Activated effector memory CD4-positive, alpha-beta T cell treated with Interleukin-2 at 50 U/mL for 16 hours (primary cell): Measurements from ENCODE around the gene SPOCK2.
"Not testable (repeated sequence)": the region's sequence is repeated elsewhere in the genome, so short reads cannot be mapped to it uniquely, and the experiment has no call there.

ENCODE experiments used
- DNase-seq: peaks from one replicate; pipeline ENCODE4 v3.0.0-alpha.2; 2020

Gene SPOCK2, protein sequence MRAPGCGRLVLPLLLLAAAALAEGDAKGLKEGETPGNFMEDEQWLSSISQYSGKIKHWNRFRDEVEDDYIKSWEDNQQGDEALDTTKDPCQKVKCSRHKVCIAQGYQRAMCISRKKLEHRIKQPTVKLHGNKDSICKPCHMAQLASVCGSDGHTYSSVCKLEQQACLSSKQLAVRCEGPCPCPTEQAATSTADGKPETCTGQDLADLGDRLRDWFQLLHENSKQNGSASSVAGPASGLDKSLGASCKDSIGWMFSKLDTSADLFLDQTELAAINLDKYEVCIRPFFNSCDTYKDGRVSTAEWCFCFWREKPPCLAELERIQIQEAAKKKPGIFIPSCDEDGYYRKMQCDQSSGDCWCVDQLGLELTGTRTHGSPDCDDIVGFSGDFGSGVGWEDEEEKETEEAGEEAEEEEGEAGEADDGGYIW

DNA sequence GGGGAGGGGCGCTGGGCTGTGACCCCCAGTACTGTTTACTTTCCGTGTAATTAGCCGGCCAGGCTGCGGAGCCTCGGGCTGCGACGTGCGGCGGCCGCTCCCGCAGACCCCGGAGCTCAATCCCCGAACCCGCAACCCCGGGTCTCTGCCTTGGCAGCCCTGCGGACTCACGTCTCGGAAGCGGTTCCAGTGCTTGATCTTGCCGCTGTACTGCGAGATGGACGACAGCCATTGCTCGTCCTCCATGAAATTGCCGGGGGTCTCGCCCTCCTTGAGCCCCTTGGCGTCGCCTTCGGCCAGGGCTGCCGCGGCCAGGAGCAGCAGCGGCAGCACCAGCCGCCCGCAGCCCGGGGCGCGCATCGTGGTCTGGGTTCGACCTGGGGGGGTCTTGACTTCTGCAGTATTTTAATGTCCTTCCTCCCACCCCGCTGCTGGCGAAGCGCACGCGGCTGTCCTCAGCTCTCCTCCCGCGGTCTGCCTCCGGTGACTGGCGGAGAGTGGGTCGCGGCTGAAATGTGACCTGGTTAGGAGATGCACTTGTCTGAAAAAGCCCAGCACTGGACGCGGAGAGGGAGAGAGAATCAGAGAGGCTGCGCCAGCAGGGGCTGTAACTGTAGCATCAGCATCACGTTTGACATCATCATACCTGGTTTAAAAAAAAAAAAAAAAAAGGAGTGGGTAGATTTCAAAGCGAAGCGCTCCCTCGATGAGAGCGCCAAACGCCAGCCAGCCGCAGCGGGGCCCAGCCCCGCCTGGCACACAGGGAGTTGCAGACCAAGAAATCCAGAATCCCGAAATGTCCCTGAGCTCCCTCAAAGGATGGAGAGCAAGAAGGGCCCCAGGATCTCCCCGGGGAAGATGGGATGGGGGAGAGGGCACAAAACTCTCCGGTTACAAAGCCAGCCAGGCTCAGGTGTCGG is at the start of gene SPOCK2:
Gene SPOCK2 (minus strand): TSS at position 583 of the 920 bp plus-strand sequence. CDS start 223 bp downstream, at position 360.
- peak; percentile 60 for DNase-seq

GRCh38 chr10:72137583-72137982 is 49.2 kb upstream of the SPOCK2 start:
- no peak for DNase-seq

GRCh38 chr10:72136225-72136624 is 47.9 kb upstream of the SPOCK2 start:
- DNase-seq, result not testable (repeated sequence)

DNA sequence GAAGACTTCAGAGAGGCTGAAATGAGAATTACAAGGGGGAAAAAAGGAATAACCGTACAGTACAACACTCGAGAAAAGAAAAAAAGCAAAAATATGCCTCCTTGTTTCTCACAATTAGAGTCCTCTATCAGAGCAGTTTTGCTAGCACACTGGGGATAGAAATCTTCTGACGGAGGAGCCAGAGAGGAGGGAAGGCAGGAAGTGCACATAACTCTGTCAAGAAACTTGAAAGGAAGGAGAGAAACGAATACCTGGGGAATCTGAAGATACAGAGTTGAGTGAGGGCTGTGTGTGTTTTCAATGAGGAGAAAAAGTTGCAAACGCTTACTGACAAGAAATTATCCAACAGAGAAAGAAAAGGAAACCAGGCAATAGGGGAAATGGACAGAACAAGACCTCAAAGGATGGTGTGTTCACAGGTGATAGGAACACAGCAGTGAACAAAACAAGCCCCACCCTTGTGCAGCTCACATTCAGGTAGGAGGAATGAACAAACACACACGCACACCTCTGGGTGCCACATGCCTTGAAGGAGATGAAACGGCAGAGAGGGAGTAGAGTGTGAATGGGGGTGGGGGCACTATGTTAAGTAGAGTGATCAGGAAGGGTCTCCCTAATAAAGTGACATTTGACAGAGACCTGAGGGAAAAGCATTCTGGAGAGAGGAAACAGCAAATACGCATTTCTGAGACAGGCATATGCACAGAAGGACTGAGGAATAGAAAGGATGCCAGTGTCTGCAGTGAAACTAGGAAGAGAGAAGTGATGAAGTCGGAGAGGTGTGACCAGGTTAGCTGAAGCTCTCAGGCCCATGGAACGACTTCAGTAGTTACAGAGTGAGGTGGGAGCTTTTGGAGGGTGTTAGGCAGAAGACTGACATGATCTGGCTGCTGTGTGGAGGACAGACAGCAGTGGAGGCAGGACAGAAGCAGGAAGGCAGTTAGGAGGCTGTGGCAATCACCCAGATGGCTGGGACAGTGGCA is 46.7 kb upstream of the SPOCK2 start:
- DNase-seq, result no peak

DNA sequence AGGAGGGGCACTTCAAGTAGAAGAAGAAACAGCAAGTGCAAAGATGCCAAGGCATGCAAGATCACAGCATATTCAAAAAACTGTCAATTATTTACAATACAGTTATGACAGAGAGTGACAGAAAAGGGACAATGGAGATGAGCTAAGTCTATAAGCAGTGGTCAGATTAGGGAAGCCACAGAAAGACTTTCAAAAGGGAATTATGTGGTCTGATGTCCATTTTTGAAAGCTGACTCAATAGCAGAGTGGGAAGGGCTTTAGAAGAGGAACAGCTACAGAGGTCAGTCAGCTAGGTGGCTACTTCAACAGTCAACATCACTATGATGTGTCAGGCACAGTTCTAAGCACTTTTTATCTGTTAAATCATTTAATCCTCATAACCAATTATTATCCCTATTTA is 45.2 kb upstream of the SPOCK2 start:
- DNase-seq, result no peak

- no peak for DNase-seq
Observed at GRCh38 chr10:72132854-72133253, 44.5 kb upstream of the SPOCK2 start.

- no peak for DNase-seq
Observed at GRCh38 chr10:72127571-72127970, 39.2 kb upstream of the SPOCK2 start.

DNA sequence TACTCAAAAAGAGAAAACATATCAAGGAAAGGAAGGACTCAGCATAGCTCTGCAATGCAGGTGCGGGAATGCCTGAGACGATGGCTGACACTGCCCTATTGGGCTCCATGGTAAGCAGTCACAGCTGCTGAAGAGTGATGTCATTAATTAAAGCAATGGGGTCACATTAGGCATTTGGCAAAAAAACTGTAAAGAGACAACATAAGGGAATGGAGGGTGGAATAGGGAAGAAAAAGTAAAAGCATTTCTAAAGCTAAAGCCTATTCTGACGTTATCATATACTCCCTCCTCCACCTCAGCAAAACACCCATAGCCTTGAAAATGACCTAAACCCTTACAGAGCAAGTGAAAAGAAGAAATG is 38.5 kb upstream of the SPOCK2 start:
- no peak for DNase-seq

- DNase-seq, result no peak
Observed at GRCh38 chr10:72126184-72126871, 38.0 kb upstream of the SPOCK2 start.

DNA sequence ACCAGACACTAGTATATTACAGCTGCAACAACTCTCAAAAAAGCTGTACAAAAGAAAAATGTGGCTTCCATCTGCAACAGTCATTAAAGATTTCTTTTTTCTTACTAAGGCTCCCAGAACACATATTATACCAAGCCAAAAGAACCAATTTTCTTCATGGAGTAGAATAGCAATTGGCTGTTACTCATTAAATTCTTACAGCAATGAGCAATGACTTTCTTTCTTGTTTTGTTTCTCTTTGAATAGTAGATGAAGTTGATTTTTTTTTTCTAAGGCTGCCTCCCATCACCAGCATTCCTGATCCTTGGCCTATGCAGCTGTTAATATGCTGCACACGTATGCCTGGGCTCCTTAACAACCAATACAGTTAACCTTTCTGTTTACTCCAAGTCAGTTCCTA is 36.6 kb upstream of the SPOCK2 start:
- no peak for DNase-seq

DNA sequence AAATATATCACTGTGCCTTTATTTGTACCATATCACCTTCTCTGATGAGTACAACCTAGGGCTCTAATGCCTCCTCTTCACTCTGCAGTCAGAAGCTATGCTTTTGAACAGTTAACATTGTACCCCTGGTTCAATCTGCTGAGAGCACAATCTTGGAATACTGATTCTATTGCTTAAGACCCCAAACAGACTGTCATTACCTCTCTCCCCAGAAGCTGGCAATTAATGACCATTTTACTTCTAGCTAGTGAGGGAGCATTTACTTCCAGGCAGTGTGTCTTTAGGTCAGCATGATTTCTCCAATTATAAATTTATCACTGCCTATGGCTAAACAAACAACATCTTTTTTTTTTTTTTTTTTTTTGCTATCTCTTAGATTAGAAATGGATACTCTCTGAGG is 36.0 kb upstream of the SPOCK2 start:
- DNase-seq, result no peak

DNA sequence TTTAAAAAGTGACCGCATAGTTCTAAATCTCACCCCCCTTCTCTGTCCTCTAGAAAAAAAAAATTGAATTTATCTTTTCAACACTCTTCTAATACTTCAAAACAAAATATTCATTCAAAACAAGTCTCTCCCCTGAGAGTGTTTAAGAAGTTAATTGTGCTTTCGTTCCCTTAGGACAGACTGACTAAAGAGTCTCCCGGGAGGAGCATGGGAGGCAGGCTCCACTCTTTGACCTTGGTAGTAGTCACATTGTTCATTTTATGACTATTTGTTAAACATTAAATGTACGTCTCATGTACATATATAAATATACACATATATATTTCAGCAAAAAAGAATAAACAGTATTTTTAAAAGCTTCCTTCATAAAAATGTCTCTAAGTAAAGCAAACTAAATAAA is 35.3 kb upstream of the SPOCK2 start:
- no peak for DNase-seq

DNA sequence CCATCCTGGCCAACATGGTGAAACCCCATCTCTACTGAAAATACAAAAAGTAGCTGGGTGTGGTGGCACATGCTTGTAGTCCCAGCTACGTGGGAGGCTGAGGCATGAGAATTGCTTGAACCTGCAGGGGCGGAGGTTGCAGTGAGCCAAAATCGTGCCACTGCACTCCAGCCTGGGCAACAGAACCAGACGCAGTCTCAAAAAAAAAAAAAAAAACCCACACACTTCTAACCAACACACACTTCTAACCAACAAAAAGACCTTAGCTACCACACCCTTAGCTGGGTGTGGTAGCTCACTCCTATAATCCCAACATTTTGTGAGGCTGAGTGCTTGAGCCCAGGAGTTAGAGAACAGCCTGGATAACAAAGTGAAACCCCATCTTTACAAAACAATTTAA is 33.9 kb upstream of the SPOCK2 start:
- no peak for DNase-seq

DNA sequence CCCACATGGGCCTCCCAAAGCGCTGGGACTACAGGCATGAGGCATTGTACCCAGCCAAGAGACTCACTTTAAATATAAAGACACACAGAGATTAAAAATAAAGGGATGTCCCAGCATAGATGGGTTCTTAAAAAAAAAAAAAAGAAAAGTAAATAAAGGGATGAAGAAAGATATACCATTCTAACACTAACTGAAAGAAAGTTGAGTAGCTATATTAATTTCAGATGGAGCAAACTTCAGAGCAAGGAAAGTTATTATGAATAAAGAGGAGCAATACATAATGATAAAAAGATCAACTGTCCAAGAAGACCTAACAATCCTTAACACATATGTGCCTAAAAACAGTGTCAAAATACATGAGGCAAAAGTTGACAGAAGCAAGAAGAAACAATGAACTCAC is 33.0 kb upstream of the SPOCK2 start:
- DNase-seq, result no peak

DNA sequence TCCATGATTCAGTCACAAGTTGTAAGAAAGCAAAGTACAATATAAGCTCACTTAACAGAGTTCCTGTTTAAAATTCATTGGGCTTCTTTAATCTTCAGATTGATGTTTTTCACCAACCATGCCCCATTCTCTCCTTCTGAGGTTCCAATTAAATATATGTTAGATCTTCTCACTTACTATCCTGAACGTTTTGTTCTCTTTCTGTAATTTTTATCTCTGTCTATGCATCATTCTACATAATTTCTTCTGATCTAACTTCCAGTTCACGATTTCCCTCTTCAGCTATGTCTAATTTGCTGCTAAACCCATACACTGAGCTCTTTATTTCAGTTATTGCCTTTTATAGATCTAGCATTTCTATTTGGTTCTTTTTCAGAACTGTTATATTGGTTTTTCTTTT is 28.0 kb upstream of the SPOCK2 start:
- no peak for DNase-seq

GRCh38 chr10:72114706-72115450 is 26.5 kb upstream of the SPOCK2 start:
- DNase-seq, result no peak

DNA sequence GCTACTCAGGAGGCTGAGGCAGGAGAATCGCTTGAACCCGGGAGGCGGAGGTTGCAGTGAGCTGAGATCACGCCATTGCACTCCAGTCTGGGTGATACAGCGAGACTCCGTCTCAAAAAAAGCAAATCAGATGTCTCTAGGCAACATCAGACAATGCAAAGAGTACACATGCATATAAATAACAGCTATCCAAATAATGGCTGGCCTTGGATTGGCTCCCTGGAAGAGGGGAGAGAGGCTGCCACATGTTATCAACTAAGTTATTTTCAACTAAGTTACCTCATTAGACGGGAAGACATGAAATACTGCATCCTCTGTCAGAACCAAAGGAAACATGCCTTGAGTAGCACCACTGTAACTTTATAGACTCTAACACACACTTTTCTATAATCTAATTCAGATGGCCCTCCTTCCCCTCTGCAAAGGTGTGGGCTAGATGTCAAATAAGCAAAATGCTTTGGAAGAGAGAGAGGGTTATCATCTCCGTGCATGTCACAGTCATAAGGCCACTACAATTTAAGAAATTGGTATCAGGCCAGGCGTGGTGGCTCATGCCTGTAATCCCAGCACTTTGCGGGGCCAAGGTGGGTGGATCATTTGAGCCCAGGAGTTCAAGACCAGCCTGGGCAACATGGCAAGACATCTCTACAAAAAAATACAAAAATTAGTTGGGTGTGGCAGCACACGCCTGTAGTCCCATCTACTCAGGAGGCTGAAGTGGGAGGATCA is 22.5 kb upstream of the SPOCK2 start:
- DNase-seq, result no peak

DNA sequence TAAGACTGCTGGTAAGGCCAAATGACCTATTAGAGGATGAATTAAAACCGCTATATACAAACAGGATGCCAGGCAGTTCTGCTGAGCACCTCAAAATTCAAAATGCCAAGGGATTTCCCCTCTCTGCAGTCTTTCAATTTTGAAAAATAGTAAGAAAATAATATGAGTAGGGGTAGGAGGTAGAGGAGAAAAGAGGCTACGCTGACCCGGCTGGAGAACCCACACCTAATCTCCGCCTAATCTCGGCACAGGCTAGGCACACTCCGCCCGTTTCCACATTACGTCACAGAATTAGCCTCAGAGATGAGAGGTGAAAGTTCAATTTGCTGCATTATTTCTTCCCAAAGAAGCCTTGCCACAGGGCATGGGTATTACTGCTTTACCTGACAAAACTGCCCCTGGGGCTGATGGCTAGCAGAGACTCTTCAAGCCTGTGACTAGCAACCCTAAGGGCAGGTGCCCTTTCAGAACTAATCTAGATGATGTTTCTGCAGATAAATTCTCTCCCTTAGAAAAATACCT is 21.3 kb upstream of the SPOCK2 start:
- no peak for DNase-seq

- DNase-seq, result no peak
Observed at GRCh38 chr10:72108830-72109635, 20.7 kb upstream of the SPOCK2 start.

DNA sequence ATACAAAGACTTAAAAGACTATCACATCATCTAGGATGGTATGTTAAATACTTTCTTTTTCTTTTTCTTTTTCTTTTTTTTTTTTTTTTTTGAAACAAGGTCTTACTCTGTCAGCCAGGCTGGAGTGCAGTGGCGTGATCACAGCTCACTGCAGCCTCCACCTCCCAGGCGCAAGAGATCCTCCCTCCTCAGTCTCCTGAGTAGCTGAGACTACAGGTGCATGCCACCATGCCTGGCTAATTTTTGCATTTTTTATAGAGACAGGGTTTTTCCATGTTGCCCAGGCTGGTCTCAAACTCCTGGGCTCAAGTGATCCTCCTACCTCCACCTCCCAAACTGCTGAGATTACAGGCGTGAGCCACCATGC is 19.6 kb upstream of the SPOCK2 start:
- not testable (repeated sequence) for DNase-seq
